Left lung (tissue), 10 donors: Measurements from ENCODE around the gene ANXA3. TPM values are rescaled to one million over a fixed set of nuclear protein-coding genes. Genes with fewer than 3 reads are reported as not detected.

Source experiments
- ATAC-seq: fragments of 200-7000 bp; cut with Tn5 transposase; one replicate; pipeline ENCODE4 v1.9.1; 2020; ENCODE audit warnings: moderate library complexity
- DNase-seq, 4 donors: peaks; one replicate each; pipeline ENCODE4 v3.0.0-alpha.2; 2013 to 2020
- H3K27ac ChIP-seq, 2 donors: fragments of 200-600 bp; sonication (generic) in 1 of 2; one replicate each; pipeline versions ENCODE4 v1.5.0 to v1.8.0; 2020 to 2021
- H3K27me3 ChIP-seq, 2 donors: fragments of 200-600 bp; sonication (generic) in 1 of 2; one replicate each; pipeline versions ENCODE4 v1.5.0 to v1.8.0; 2020 to 2021
- H3K36me3 ChIP-seq, 2 donors: fragments of 200-600 bp; sonication (generic) in 1 of 2; one replicate each; pipeline versions ENCODE4 v1.5.0 to v1.8.0; 2020 to 2021
- H3K4me1 ChIP-seq, 2 donors: fragments of 200-600 bp; one replicate each; pipeline ENCODE4 v1.8.0; 2021
- H3K4me3 ChIP-seq, 2 donors: fragments of 200-600 bp; sonication (generic) in 1 of 2; one replicate each; pipeline versions ENCODE4 v1.5.0 to v1.8.0; 2020 to 2021; ENCODE audit warnings: mild to moderate bottlenecking in 1 of 2
- H3K9me3 ChIP-seq, 2 donors: fragments of 200-600 bp; sonication (generic) in 1 of 2; one replicate each; pipeline versions ENCODE4 v1.5.0 to v1.8.0; 2020 to 2021
- intact Hi-C, 2 donors: fragments of 100-400 bp; cut with DNase I; formaldehyde crosslinking; loops; one replicate each; pipeline versions ENCODE4 v1.11.2 to v1.14.2; 2022
- polyA plus RNA-seq, 6 donors: library from polyadenylated mRNA; unstranded; fragments of 120-200 nt; gene quantifications; one replicate each; pipeline ENCODE4 v1.2.1, GENCODE V29; 2013; ENCODE audit not compliant: insufficient read length in 6 of 6
- total RNA-seq, 2 donors: library from RNA; stranded (reverse); fragmentation: NEBNext Ultra II Directional; extraction: Animal tissue kit (Norgen Biotek cat#: 25700); gene quantifications; one replicate each; pipeline ENCODE4 v1.2.1, GENCODE V29; 2021
- TF ChIP-seq, protein P1 (sequence below), 2 donors: fragments of 200-600 bp; sonication (generic) in 1 of 2; IDR thresholded peaks; one replicate each; pipeline versions ENCODE4 v1.5.0 to v1.8.0; 2021; ENCODE audit warnings: antibody characterized with exemption in 2 of 2
- donor health status: DM: no; HTN: yes; CAD: no.
- donor health status: DM: no; HTN: no; CAD: no.

Gene ANXA3
- total and polyA plus RNA-seq, 8 donors = 70.4 to 159 (median 112) TPM

DNA sequence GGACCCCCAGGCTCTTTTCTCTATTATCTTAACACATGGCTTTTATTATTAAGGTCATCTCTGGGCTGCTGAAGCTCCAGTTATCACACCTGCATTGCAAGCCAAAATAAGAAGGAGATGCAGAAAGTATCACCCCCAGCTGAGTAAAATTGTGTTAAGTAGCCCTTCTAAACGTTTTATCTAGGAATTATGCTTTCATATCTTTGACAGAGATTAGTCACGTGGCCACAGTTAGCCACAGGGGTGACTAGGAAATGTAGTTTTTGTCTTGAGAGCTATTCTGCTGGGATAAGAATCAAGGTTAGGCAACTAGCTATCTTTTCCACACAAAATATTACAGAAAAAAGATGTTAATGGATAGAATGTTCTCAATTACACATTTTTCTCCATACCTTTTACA, 102.1 kb downstream of the ANXA3 start:
- DNase-seq (no peak), ATAC-seq (no peak)
- H3K4me3 ChIP-seq = no peak overlapping the region
- H3K36me3 ChIP-seq = no peaks in the 10 kb centered on the region
- H3K9me3 ChIP-seq = no peaks in the 10 kb centered on the region
- intact Hi-C loops = no loop called here
- H3K4me1 ChIP-seq = peaks cover 34 to 82% of the 10 kb centered on the region in 2 donors
- no peaks in the 10 kb centered on the region for H3K27me3 ChIP-seq
- H3K27ac ChIP-seq = no peak overlapping the region
- TF ChIP-seq, protein P1, sequence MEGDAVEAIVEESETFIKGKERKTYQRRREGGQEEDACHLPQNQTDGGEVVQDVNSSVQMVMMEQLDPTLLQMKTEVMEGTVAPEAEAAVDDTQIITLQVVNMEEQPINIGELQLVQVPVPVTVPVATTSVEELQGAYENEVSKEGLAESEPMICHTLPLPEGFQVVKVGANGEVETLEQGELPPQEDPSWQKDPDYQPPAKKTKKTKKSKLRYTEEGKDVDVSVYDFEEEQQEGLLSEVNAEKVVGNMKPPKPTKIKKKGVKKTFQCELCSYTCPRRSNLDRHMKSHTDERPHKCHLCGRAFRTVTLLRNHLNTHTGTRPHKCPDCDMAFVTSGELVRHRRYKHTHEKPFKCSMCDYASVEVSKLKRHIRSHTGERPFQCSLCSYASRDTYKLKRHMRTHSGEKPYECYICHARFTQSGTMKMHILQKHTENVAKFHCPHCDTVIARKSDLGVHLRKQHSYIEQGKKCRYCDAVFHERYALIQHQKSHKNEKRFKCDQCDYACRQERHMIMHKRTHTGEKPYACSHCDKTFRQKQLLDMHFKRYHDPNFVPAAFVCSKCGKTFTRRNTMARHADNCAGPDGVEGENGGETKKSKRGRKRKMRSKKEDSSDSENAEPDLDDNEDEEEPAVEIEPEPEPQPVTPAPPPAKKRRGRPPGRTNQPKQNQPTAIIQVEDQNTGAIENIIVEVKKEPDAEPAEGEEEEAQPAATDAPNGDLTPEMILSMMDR (IDR thresholded peaks at IDR 0.05) = no peak

DNA sequence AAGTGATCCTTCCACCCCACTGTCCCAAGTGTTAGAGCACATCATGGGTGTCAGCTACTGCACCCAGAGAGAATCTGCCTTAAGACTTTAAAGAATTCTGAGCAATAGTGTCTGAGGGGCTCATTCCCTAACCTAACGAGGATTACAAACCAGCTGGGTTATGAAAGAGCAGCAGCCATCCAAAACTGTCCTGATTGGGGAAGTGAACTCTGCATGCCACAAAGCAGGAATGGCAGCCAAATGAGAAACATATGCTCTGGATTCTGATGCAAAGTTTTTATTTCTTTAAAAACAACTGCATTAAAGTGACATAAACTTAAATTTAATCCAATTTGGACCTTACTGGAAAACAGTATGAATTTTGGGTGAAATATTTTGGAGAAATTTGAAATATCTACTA, 103.2 kb downstream of the ANXA3 start:
- intact Hi-C loops = no loop called here
- TF ChIP-seq, protein P1 (IDR thresholded peaks at IDR 0.05) = no peak
- Histone ChIP-seq H3K27me3 (no peaks in the 10 kb centered on the region), H3K4me3 (no peak overlapping the region), H3K27ac (no peak overlapping the region), H3K4me1 (peaks cover 34 to 85% of the 10 kb centered on the region in 2 donors), H3K9me3 (no peaks in the 10 kb centered on the region), H3K36me3 (no peaks in the 10 kb centered on the region)
- DNase-seq (peak in 2 of 4 donors; percentile 53 to 67), ATAC-seq (no peak)

DNA sequence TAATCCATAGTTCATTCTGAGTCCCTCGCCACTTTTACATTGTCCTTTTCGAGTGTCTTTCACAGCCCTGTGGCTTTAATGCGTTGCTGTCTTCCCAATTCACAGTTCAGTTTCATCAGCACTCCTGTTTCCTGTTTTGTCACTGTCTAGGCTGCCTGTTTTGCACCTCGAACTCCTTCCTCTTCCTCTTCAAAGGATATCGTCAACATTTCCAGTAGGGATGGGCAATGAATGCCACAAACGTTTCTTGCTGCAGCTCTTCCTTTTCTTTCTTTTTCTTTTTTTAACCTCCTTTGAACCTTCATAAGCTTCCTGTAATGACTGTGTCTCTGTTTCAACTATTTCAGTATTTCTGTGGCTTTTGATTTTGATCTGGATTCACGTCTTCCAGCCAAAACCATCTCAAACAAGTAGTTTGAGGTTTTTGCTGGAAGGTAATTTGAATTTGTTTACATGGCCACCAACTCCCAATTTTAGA, 105.4 kb downstream of the ANXA3 start:
- no peaks in the 10 kb centered on the region for H3K36me3 ChIP-seq
- peak overlapping the region in 1 of 2 donors; percentile 11 for H3K4me3 ChIP-seq
- TF ChIP-seq, protein P1 (IDR thresholded peaks at IDR 0.05) = no peak
- DNase-seq = no peak
- peak overlapping the region; percentile 55 to 92 for H3K27ac ChIP-seq
- H3K27me3 ChIP-seq = no peaks in the 10 kb centered on the region
- H3K9me3 ChIP-seq = no peaks in the 10 kb centered on the region
- peaks cover 33 to 84% of the 10 kb centered on the region in 2 donors for H3K4me1 ChIP-seq
- intact Hi-C loops = no loop called here
- ATAC-seq = peak; percentile 52

DNA sequence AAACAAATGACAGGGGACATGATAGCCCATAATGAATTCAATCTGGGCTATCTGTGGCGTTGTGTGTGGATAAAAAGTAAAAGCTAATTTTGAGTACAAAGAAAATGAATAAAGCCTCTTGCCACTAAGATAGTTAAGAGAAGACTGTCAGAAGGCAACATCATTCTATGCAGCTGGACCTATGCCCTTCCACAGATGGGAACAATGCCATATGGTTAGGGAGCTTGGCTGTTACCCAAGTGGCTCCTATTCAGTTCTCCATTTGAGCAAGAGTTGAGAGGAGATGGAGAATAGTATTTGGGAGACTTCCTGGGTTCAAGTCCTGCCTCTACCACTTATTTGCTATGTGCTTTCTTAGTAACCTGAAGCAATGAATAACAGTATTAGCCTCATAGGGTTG, 107.7 kb downstream of the ANXA3 start:
- H3K36me3 ChIP-seq = no peaks in the 10 kb centered on the region
- TF ChIP-seq, protein P1 (IDR thresholded peaks at IDR 0.05) = no peak
- ATAC-seq (no peak), DNase-seq (no peak)
- H3K4me1 ChIP-seq = peaks cover 28 to 87% of the 10 kb centered on the region in 2 donors
- H3K27ac ChIP-seq = peak overlapping the region; percentile 26 to 92
- H3K27me3 ChIP-seq = no peaks in the 10 kb centered on the region
- no peaks in the 10 kb centered on the region for H3K9me3 ChIP-seq
- intact Hi-C loops = no loop called here
- no peak overlapping the region for H3K4me3 ChIP-seq

DNA sequence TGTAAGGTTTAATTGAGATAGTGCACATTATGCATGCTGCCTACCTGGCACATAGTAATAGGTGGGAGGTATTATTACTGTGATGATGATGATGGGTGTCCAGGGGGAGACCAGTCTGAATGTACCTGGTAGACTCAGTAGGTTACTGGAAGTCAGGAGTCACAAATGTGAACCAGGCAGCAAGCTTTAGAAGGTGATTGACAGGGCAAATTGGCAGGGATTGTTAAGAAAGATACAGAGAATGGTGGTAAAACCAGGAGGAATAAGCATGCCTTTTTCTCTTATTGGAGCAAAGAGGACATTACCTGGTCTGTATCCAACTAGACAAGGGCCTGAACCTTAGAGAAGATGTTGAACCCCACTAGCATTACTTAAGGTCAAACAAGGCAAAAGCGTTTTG, 108.1 kb downstream of the ANXA3 start:
- Histone ChIP-seq H3K4me3 (no peak overlapping the region), H3K27me3 (no peaks in the 10 kb centered on the region), H3K36me3 (no peaks in the 10 kb centered on the region), H3K9me3 (no peaks in the 10 kb centered on the region), H3K4me1 (peaks cover 24 to 83% of the 10 kb centered on the region in 2 donors), H3K27ac (peak overlapping the region; percentile 23 to 92)
- DNase-seq = no peak
- intact Hi-C loops = no loop called here
- TF ChIP-seq, protein P1 (IDR thresholded peaks at IDR 0.05) = no peak
- ATAC-seq = no peak

Other genes with a start within 250 kb of the ANXA3 start
- 10 to 100 TPM; 46.1 to 67.0 TPM for gene BMP2K, start 224.6 kb downstream of the ANXA3 start, total RNA-seq
- 10 to 100 TPM; 23.2 to 29.7 (median 24.8) TPM for gene BMP2K, start 224.6 kb downstream of the ANXA3 start, polyA plus RNA-seq